Adrenal gland (tissue), 5 donors: ENCODE data around the gene RHNO1.
A peak's percentile ranks its signal among the peaks of the same experiment; 100 is the strongest.

Experiments
- CTCF ChIP-seq, 6 experiments: fragments of 450-650 bp in 4 of 6; fragments of 200-600 bp in 2 of 6; sonication (generic) in 1 of 6; IDR thresholded peaks; 1 replicate in 5 of 6; 2 replicates in 1 of 6; pipeline versions ENCODE4 v1.5.1 to v1.8.0; 2016 to 2021; ENCODE audit warnings: antibody characterized with exemption in 6 of 6, mild to moderate bottlenecking in 2 of 6, moderate library complexity in 1 of 6
- POLR2A ChIP-seq, 2 donors: fragments of 450-650 bp; IDR thresholded peaks; one replicate each; pipeline ENCODE4 v1.6.1; 2017; ENCODE audit warnings: antibody characterized with exemption in 2 of 2, mild to moderate bottlenecking in 2 of 2, moderate library complexity in 1 of 2
- donor health status: DM: no; HTN: no; CAD: no.

GRCh38 chr12:2890388-2891239 is 13.6 kb downstream of the RHNO1 start, which contains the start of gene TULP3:
- TF ChIP-seq CTCF (IDR thresholded peaks at IDR 0.05) (peak in 1 of 6 experiments; percentile 6), POLR2A (IDR thresholded peaks at IDR 0.05) (peak; percentile 64 to 93)
